COR-L47 (cell line): ENCODE measurements around the gene LHPP.

Experiments
- DNase-seq: peaks from one replicate; lab custom pipeline; 2025; lab: John Stamatoyannopoulos, UW

The LHPP gene

GRCh38 chr10:124496620-124497019 is 35.0 kb downstream of the LHPP start:
- no peak for DNase-seq

- DNase-seq, result no peak
These were observed 35.7 kb downstream of the LHPP start for GRCh38 chr10:124497196-124497881.

GRCh38 chr10:124498056-124498455 is 36.4 kb downstream of the LHPP start:
- no peak for DNase-seq

- no peak for DNase-seq
These were observed 39.1 kb downstream of the LHPP start for GRCh38 chr10:124500757-124501156.

GRCh38 chr10:124504711-124505110 is 43.1 kb downstream of the LHPP start:
- DNase-seq, result no peak

GRCh38 chr10:124505279-124505678 is 43.7 kb downstream of the LHPP start:
- DNase-seq, result no peak

- no peak for DNase-seq
These were observed 46.5 kb downstream of the LHPP start for GRCh38 chr10:124508070-124508667.

- no peak for DNase-seq
These were observed 47.4 kb downstream of the LHPP start for GRCh38 chr10:124508907-124509454.

- DNase-seq, result no peak
These were observed 48.4 kb downstream of the LHPP start for GRCh38 chr10:124509880-124510632.

GRCh38 chr10:124510759-124511158 is 49.1 kb downstream of the LHPP start:
- DNase-seq, result no peak

GRCh38 chr10:124511205-124512039 is 49.8 kb downstream of the LHPP start:
- no peak for DNase-seq

- no peak for DNase-seq
These were observed 50.4 kb downstream of the LHPP start for GRCh38 chr10:124512040-124512428.

GRCh38 chr10:124512600-124512999 is 51.0 kb downstream of the LHPP start:
- no peak for DNase-seq

GRCh38 chr10:124515244-124515970 is 53.8 kb downstream of the LHPP start:
- DNase-seq, result no peak

- no peak for DNase-seq
These were observed 54.6 kb downstream of the LHPP start for GRCh38 chr10:124516181-124516580.

GRCh38 chr10:124516746-124517397 is 55.2 kb downstream of the LHPP start:
- no peak for DNase-seq

GRCh38 chr10:124517461-124517860 is 55.8 kb downstream of the LHPP start:
- no peak for DNase-seq

- no peak for DNase-seq
These were observed 56.3 kb downstream of the LHPP start for GRCh38 chr10:124517931-124518330.

- DNase-seq, result no peak
These were observed 56.7 kb downstream of the LHPP start for GRCh38 chr10:124518366-124518765.

GRCh38 chr10:124520558-124521428 is 59.2 kb downstream of the LHPP start:
- DNase-seq, result no peak
